GM23338 (cell line): ENCODE measurements around the gene TNFRSF11A. TPM values are rescaled to one million over a fixed set of nuclear protein-coding genes. Genes with fewer than 3 reads are reported as not detected.

Source experiments
- ATAC-seq: fragments of 200-7000 bp; cut with Tn5 transposase; 3 replicates; pipeline ENCODE4 v1.9.1; 2020
- DNase-seq: peaks from one replicate; pipeline ENCODE4 v3.0.0-alpha.2; 2015; ENCODE audit warnings: low spot score
- H2AFZ ChIP-seq: fragments of 200-600 bp; sonication (generic); 2 replicates; pipeline ENCODE4 v1.8.0; 2016; ENCODE audit warnings: antibody characterized with exemption, mild to moderate bottlenecking, moderate library complexity
- H3F3A ChIP-seq: fragments of 200-600 bp; sonication (generic); replicated peaks from 2 replicates; pipeline ENCODE4 v1.8.0; 2017; ENCODE audit warnings: antibody characterized with exemption, mixed run types, low read depth
- H3K27ac ChIP-seq: fragments of 200-600 bp; sonication (generic); 2 replicates; pipeline ENCODE4 v1.6.1; 2016; ENCODE audit warnings: low read depth
- H3K27me3 ChIP-seq: fragments of 200-600 bp; sonication (generic); 2 replicates; pipeline ENCODE4 v1.8.0; 2016; ENCODE audit warnings: mild to moderate bottlenecking, mixed run types, moderate library complexity; ENCODE audit not compliant: insufficient read depth
- H3K36me3 ChIP-seq: fragments of 200-600 bp; sonication (generic); 2 replicates; pipeline ENCODE4 v1.8.0; 2016; ENCODE audit warnings: mild to moderate bottlenecking; ENCODE audit not compliant: insufficient read depth
- H3K4me1 ChIP-seq: fragments of 200-600 bp; sonication (generic); 2 replicates; pipeline ENCODE4 v1.8.0; 2016; ENCODE audit warnings: mild to moderate bottlenecking, moderate library complexity; ENCODE audit not compliant: insufficient read depth
- H3K4me2 ChIP-seq: fragments of 200-600 bp; sonication (generic); 2 replicates; pipeline ENCODE4 v1.7.1; 2017; ENCODE audit warnings: mixed run types
- H3K4me3 ChIP-seq: fragments of 200-600 bp; sonication (generic); 2 replicates; pipeline ENCODE4 v1.6.1; 2016; ENCODE audit warnings: mixed run types
- H3K79me2 ChIP-seq: fragments of 200-600 bp; sonication (generic); replicated peaks from 2 replicates; pipeline ENCODE4 v1.8.0; 2017; ENCODE audit warnings: mild to moderate bottlenecking; ENCODE audit not compliant: insufficient read depth
- H3K9me2 ChIP-seq: fragments of 200-600 bp; sonication (generic); 2 replicates; pipeline ENCODE4 v1.8.0; 2017; ENCODE audit not compliant: insufficient read depth
- H4K20me1 ChIP-seq: fragments of 200-600 bp; sonication (generic); replicated peaks from 2 replicates; pipeline ENCODE4 v1.8.0; 2017; ENCODE audit warnings: mild to moderate bottlenecking; ENCODE audit not compliant: insufficient read depth
- H3K27ac Mint-ChIP-seq: 2 replicates; pipeline ENCODE4 v1.8.0; 2020; ENCODE audit warnings: inconsistent platforms, mild to moderate bottlenecking, moderate library complexity, mixed read lengths
- H3K27me3 Mint-ChIP-seq: 3 replicates; pipeline ENCODE4 v1.8.0; 2022; ENCODE audit warnings: low read depth, mild to moderate bottlenecking, moderate library complexity, mixed read lengths, inconsistent platforms; ENCODE audit not compliant: insufficient read depth, poor library complexity
- H3K36me3 Mint-ChIP-seq: 3 replicates; pipeline ENCODE4 v1.8.0; 2021; ENCODE audit warnings: low read depth, mild to moderate bottlenecking, inconsistent platforms, moderate library complexity, mixed read lengths
- H3K4me1 Mint-ChIP-seq: 3 replicates; pipeline ENCODE4 v1.8.0; 2020; ENCODE audit warnings: mild to moderate bottlenecking, inconsistent platforms, mixed read lengths
- H3K4me3 Mint-ChIP-seq: 3 replicates; pipeline ENCODE4 v1.8.0; 2021; ENCODE audit warnings: moderate library complexity, mild to moderate bottlenecking, inconsistent platforms, mixed read lengths
- H3K9me3 Mint-ChIP-seq: 3 replicates; pipeline ENCODE4 v1.8.0; 2020; ENCODE audit warnings: moderate library complexity, mild to moderate bottlenecking, inconsistent platforms, mixed read lengths
- CREB1 ChIP-seq: fragments of 250-450 bp; sonication (Bioruptor Pico); IDR thresholded peaks from 2 replicates; pipeline ENCODE4 v1.5.0; 2020; ENCODE audit warnings: low read depth, mild to moderate bottlenecking, moderate library complexity
- CTCF ChIP-seq, 2 experiments: fragments of 200-600 bp in 1 of 2; sonication (generic) in 1 of 2; conservative IDR thresholded peaks; 2 replicates each; pipeline versions ENCODE4 v1.5.1 to v1.6.1; 2016 to 2017; ENCODE audit warnings: antibody characterized with exemption in 2 of 2, low read depth in 2 of 2, mild to moderate bottlenecking in 2 of 2, moderate library complexity in 1 of 2
- EZH2 ChIP-seq: fragments of 200-600 bp; sonication (generic); IDR thresholded peaks from one replicate; pipeline ENCODE4 v1.8.0; 2017; ENCODE audit warnings: antibody characterized with exemption, mild to moderate bottlenecking, low read depth; ENCODE audit not compliant: unreplicated experiment
- EZH2phosphoT487 ChIP-seq: fragments of 200-600 bp; sonication (generic); IDR thresholded peaks from one replicate; pipeline ENCODE4 v1.8.1; 2018; ENCODE audit warnings: antibody characterized with exemption; ENCODE audit not compliant: unreplicated experiment
- JUNB ChIP-seq: IDR thresholded peaks from one replicate; pipeline ENCODE4 v1.6.1; 2016; ENCODE audit warnings: antibody characterized with exemption; ENCODE audit not compliant: unreplicated experiment
- NANOG ChIP-seq: IDR thresholded peaks from 2 replicates; pipeline ENCODE4 v1.6.1; 2016; ENCODE audit warnings: antibody characterized with exemption, borderline replicate concordance
- STAT1 ChIP-seq: IDR thresholded peaks from one replicate; pipeline ENCODE4 v1.6.1; 2016; ENCODE audit warnings: antibody characterized with exemption; ENCODE audit not compliant: unreplicated experiment
- ZNF114 ChIP-seq: fragments of 250-450 bp; sonication (Bioruptor Pico); IDR thresholded peaks from 2 replicates; pipeline ENCODE4 v1.5.0; 2020; ENCODE audit warnings: mild to moderate bottlenecking, moderate library complexity
- ZNF331 ChIP-seq: fragments of 250-450 bp; sonication (Bioruptor Pico); IDR thresholded peaks from 2 replicates; pipeline ENCODE4 v1.5.0; 2020; ENCODE audit warnings: low read depth, mild to moderate bottlenecking, moderate library complexity
- ZNF462 ChIP-seq: fragments of 250-450 bp; sonication (Bioruptor Pico); IDR thresholded peaks from 2 replicates; pipeline ENCODE4 v1.5.0; 2020; ENCODE audit warnings: mild to moderate bottlenecking, moderate library complexity
- polyA plus RNA-seq: library from polyadenylated mRNA; unstranded; fragments of >200 nt; fragmentation: Nextera tagmentation; extraction: Ambion mirVana; gene quantifications from 2 replicates; pipeline ENCODE4 v1.2.1, GENCODE V29; 2016
- total RNA-seq: library from RNA; depleted of rRNA; stranded (reverse); fragments of >200 nt; shearing (Covaris generic); gene quantifications from 2 replicates; pipeline ENCODE4 v1.2.3, GENCODE V29; 2014
- TF ChIP-seq, protein P1 (sequence below): IDR thresholded peaks from 2 replicates; pipeline ENCODE4 v1.6.1; 2016; ENCODE audit warnings: antibody characterized with exemption

TNFRSF11A gene
- total and polyA plus RNA-seq, 2 experiments from 2014 or later, result 3.8 to 7.3 TPM

DNA sequence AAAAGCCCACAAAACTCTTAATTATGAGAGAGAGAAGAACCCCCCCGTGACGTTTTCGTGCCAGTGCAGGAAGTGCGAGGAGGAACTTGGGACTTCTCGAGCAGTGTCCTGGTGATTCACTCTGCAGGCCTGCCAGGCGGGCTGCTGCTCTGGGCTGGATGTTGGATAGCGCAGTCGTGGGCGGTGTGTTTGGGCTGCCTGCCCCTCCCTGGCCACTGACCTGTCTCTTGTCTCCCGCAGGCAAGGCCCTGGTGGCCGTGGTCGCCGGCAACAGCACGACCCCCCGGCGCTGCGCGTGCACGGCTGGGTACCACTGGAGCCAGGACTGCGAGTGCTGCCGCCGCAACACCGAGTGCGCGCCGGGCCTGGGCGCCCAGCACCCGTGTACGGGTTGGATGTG, 29.0 kb downstream of the TNFRSF11A start:
- peak overlapping the region; percentile 65 for H3K27ac Mint-ChIP-seq
- Histone ChIP-seq H3K4me2 (no peak overlapping the region), H3K27ac (no peak overlapping the region), H3K9me2 (no peaks in the 10 kb centered on the region), H3K4me1 (no peaks in the 10 kb centered on the region; the same call in none of the 2 replicates), H4K20me1 (no peaks in the 10 kb centered on the region), H2AFZ (no peak overlapping the region), H3K27me3 (no peaks in the 10 kb centered on the region), H3K36me3 (no peaks in the 10 kb centered on the region), H3K4me3 (no peak overlapping the region), H3F3A (0 out of 2 replicates have a peak, but pooled peaks cover 5% of the 10 kb centered on the region), H3K79me2 (no peaks in the 10 kb centered on the region)
- TF ChIP-seq CTCF (conservative IDR thresholded peaks at IDR 0.05; ENCODE audit: low read depth in 2 of 2), result no peak
- TF ChIP-seq STAT1, result no peak
- DNase-seq (no peak), ATAC-seq (peak; percentile 68)
- peaks cover 5% of the 10 kb centered on the region for H3K36me3 Mint-ChIP-seq
- no peaks in the 10 kb centered on the region for H3K9me3 Mint-ChIP-seq
- peaks cover 28% of the 10 kb centered on the region for H3K4me1 Mint-ChIP-seq
- no peak overlapping the region for H3K4me3 Mint-ChIP-seq
- H3K27me3 Mint-ChIP-seq, result no peaks in the 10 kb centered on the region

DNA sequence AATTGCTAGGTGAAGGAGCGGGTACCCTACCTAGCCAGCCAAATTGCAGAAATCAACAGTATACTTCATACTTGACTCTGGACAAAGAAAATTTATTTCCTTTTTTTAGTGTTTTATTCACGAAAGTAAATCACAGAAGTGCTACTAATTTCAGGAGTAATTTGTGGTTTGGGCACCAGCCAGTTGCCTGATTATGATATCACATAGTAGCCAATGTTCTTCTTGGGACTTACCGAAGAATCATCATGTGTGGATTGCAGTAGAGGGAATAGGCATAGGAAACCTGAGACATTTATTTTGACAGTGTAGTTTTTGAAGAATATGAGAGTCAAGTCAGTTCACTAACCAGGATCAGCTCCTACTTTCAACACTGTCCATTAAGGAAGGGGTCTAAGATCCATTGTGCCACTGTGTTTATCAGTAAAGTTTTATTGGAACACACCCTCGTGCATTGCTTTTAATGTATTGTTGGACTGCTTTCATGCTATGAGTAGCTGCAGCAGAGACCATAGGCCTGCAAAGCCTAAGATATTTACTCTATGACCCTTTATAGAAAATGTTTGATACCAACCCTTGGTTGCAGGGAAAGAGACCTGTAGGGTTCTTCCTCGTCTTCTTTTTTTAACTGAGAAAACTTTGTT, 32.1 kb downstream of the TNFRSF11A start:
- no peak overlapping the region for H3K4me2 ChIP-seq
- H3K27ac Mint-ChIP-seq, result 0 out of 2 replicates have a peak overlapping the region, but pooled peaks have one; percentile 30
- DNase-seq, result no peak
- no peaks in the 10 kb centered on the region for H3K9me2 ChIP-seq
- H2AFZ ChIP-seq, result no peak overlapping the region
- no peak overlapping the region; the same call in 1 of the 2 replicates for H3K27ac ChIP-seq
- H3K4me3 Mint-ChIP-seq, result no peak overlapping the region
- peaks cover 26% of the 10 kb centered on the region for H3K4me1 Mint-ChIP-seq
- peaks cover 5% of the 10 kb centered on the region for H3K36me3 Mint-ChIP-seq
- no peaks in the 10 kb centered on the region for H3K27me3 Mint-ChIP-seq
- no peak overlapping the region for H3K4me3 ChIP-seq
- H3F3A ChIP-seq, result 0 out of 2 replicates have a peak, but pooled peaks cover 5% of the 10 kb centered on the region
- H3K79me2 ChIP-seq, result no peaks in the 10 kb centered on the region
- no peaks in the 10 kb centered on the region for H3K9me3 Mint-ChIP-seq
- ATAC-seq, result no peak
- no peaks in the 10 kb centered on the region for H4K20me1 ChIP-seq
- H3K36me3 ChIP-seq, result no peaks in the 10 kb centered on the region
- H3K27me3 ChIP-seq, result no peaks in the 10 kb centered on the region
- H3K4me1 ChIP-seq, result no peaks in the 10 kb centered on the region; the same call in none of the 2 replicates
- no peak for TF ChIP-seq EZH2
- TF ChIP-seq, protein P1, sequence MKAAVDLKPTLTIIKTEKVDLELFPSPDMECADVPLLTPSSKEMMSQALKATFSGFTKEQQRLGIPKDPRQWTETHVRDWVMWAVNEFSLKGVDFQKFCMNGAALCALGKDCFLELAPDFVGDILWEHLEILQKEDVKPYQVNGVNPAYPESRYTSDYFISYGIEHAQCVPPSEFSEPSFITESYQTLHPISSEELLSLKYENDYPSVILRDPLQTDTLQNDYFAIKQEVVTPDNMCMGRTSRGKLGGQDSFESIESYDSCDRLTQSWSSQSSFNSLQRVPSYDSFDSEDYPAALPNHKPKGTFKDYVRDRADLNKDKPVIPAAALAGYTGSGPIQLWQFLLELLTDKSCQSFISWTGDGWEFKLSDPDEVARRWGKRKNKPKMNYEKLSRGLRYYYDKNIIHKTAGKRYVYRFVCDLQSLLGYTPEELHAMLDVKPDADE, result no peak
- TF ChIP-seq CREB1, result no peak
- TF ChIP-seq ZNF462 (CRISPR knock-in tag), result no peak
- TF ChIP-seq JUNB, result no peak
- TF ChIP-seq EZH2phosphoT487, result no peak
- TF ChIP-seq NANOG, result no peak
- no peak for TF ChIP-seq ZNF114 (CRISPR knock-in tag)
- no peak for TF ChIP-seq STAT1
- TF ChIP-seq ZNF331, result no peak
